ENCODE results near the gene FREM3. TPM values are rescaled to one million over a fixed set of nuclear protein-coding genes. Genes with fewer than 3 reads are reported as not detected.

FREM3 gene
- total and polyA plus RNA-seq, 5 donors from 2014 or later = 0.14 to 0.48 (median 0.30) TPM; not detected in 1

DNA sequence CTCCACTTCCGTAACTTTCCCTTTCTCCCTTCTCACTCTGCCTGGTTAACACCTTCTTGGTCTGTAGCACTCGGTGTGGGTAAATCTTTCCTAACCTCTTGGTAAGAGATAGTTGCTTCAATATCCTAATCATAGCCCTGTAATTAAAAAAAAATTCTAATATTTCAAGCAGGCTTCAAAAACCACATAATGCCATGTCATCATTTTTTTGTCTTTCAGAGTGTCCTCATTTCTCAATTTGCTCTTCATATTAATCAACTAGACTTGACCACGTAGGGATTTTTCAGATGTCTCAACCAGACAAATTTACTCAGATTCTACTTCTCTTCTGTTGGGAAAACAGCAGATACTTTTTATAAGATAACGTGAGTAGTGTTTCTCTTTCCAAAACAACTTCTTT is 91.0 kb downstream of the FREM3 start:
- no peak for DNase-seq
- no peak for ATAC-seq (ENCODE audit: low read depth in 2 of 2)
- Histone ChIP-seq H3K27ac (ENCODE audit: insufficient read depth, low read length, poor library complexity, severe bottlenecking) (no peak overlapping the region), H3K4me3 (ENCODE audit: low read depth, low read length) (no peak overlapping the region), H3K4me1 (ENCODE audit: control insufficient read depth, insufficient read depth, low read length, poor library complexity, severe bottlenecking) (no peaks in the 10 kb centered on the region), H3K9me3 (ENCODE audit: control insufficient read depth in 2 of 2, low read length in 2 of 2) (peaks cover 0 to 3% of the 10 kb centered on the region in 2 experiments), H3K27me3 (ENCODE audit: control insufficient read depth, insufficient read depth, low read length) (peaks cover 2% of the 10 kb centered on the region), H3K36me3 (ENCODE audit: control insufficient read depth, insufficient read depth, low read length) (no peaks in the 10 kb centered on the region)
- H3K27me3 Mint-ChIP-seq = peaks cover 12% of the 10 kb centered on the region
- H3K4me3 Mint-ChIP-seq = no peak overlapping the region
- no peaks in the 10 kb centered on the region for H3K36me3 Mint-ChIP-seq
- peaks cover 0 to 8% (median 0%) of the 10 kb centered on the region in 7 donors for H3K9me3 Mint-ChIP-seq
- no peaks in the 10 kb centered on the region for H3K4me1 Mint-ChIP-seq
- no peak overlapping the region for H3K27ac Mint-ChIP-seq

DNA sequence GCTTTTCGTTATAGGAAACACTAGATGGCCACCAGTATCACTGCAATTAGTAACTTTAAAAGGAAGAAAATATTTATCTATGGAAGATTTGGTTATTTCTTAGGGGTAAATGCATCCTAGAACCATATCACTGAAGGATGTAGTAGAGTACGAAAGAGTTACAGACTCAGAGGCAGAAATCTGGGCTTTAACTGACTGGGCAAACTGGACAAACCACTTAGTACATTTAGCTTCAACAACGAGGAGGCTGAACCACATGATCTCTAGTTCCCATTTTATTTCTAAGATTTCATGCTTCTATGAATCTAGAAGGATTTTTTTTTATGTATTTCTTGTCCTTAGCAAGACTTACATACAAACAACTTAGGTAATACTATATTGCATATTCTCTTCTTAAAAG is 94.0 kb downstream of the FREM3 start:
- Mint-ChIP-seq H3K9me3 (peaks cover 0 to 6% (median 2%) of the 10 kb centered on the region in 7 donors), H3K4me1 (no peaks in the 10 kb centered on the region), H3K27me3 (peaks cover 6% of the 10 kb centered on the region), H3K27ac (no peak overlapping the region), H3K4me3 (no peak overlapping the region), H3K36me3 (no peaks in the 10 kb centered on the region)
- Histone ChIP-seq H3K4me1 (ENCODE audit: control insufficient read depth, insufficient read depth, low read length, poor library complexity, severe bottlenecking) (no peaks in the 10 kb centered on the region), H3K36me3 (ENCODE audit: control insufficient read depth, insufficient read depth, low read length) (no peaks in the 10 kb centered on the region), H3K27ac (ENCODE audit: insufficient read depth, low read length, poor library complexity, severe bottlenecking) (no peak overlapping the region), H3K9me3 (ENCODE audit: control insufficient read depth in 2 of 2, low read length in 2 of 2) (peaks cover 0 to 3% of the 10 kb centered on the region in 2 experiments), H3K27me3 (ENCODE audit: control insufficient read depth, insufficient read depth, low read length) (peaks cover 2% of the 10 kb centered on the region), H3K4me3 (ENCODE audit: low read depth, low read length) (no peak overlapping the region)
- no peak for DNase-seq
- no peak for ATAC-seq (ENCODE audit: low read depth in 2 of 2)

DNA sequence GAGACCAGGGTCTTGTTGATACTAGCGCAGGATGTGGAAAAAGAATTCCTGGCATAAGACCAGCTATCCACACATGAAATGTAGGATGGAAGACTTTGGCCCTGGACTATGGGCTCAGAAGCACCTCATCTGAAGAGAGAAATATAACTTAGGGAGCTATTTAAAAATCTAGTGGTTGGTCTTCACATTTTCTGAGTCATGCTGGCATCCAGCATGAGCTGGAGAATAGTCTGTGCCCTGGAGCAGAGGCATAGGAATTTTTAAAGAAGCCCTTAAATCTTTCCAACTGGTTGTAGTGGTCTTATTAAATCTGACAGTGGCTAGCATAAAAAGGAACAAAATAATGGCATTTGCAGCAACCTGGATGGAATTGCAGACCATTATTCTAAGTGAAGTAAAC is 100.6 kb downstream of the FREM3 start:
- Mint-ChIP-seq H3K4me3 (no peak overlapping the region), H3K4me1 (peaks cover 0 to 10% (median 1%) of the 10 kb centered on the region in 4 donors), H3K27ac (no peak overlapping the region), H3K9me3 (peaks cover 0 to 4% (median 0%) of the 10 kb centered on the region in 7 donors), H3K27me3 (peaks cover 4% of the 10 kb centered on the region), H3K36me3 (peaks cover 3% of the 10 kb centered on the region)
- DNase-seq = no peak
- no peaks in the 10 kb centered on the region for H3K9me3 ChIP-seq (ENCODE audit: control insufficient read depth in 2 of 2, low read length in 2 of 2)
- H3K27me3 ChIP-seq (ENCODE audit: control insufficient read depth, insufficient read depth, low read length) = no peaks in the 10 kb centered on the region
- no peaks in the 10 kb centered on the region for H3K4me1 ChIP-seq (ENCODE audit: control insufficient read depth, insufficient read depth, low read length, poor library complexity, severe bottlenecking)
- no peaks in the 10 kb centered on the region for H3K36me3 ChIP-seq (ENCODE audit: control insufficient read depth, insufficient read depth, low read length)
- no peak overlapping the region for H3K4me3 ChIP-seq (ENCODE audit: low read depth, low read length)
- H3K27ac ChIP-seq (ENCODE audit: insufficient read depth, low read length, poor library complexity, severe bottlenecking) = no peak overlapping the region
- ATAC-seq (ENCODE audit: low read depth in 2 of 2) = no peak

DNA sequence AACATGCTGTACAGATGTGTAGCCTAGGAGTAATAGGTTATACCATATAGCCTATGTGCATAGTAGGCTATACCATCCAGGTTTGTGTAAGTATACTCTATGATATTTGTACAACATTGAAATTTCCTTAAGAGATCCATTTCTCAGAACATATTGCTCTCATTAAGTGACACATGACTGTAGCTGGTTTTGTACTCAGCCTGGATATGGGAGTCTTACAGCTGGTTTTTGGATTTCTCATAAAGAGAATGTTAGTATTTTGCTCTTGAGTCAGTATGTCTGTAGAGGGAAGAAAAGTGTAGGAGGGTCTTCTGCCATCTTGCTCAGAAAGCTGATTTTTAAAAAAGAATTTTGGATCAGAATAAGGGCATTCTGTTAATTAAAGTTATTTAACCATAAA is 101.7 kb downstream of the FREM3 start:
- Mint-ChIP-seq H3K27me3 (peaks cover 4% of the 10 kb centered on the region), H3K4me3 (no peak overlapping the region), H3K36me3 (peaks cover 3% of the 10 kb centered on the region), H3K4me1 (peaks cover 0 to 10% (median 1%) of the 10 kb centered on the region in 4 donors), H3K27ac (no peak overlapping the region), H3K9me3 (peaks cover 0 to 2% (median 0%) of the 10 kb centered on the region in 7 donors)
- H3K27ac ChIP-seq (ENCODE audit: insufficient read depth, low read length, poor library complexity, severe bottlenecking) = no peak overlapping the region
- no peak overlapping the region for H3K4me3 ChIP-seq (ENCODE audit: low read depth, low read length)
- no peaks in the 10 kb centered on the region for H3K9me3 ChIP-seq (ENCODE audit: control insufficient read depth in 2 of 2, low read length in 2 of 2)
- ATAC-seq (ENCODE audit: low read depth in 2 of 2) (no peak), DNase-seq (no peak)
- no peaks in the 10 kb centered on the region for H3K4me1 ChIP-seq (ENCODE audit: control insufficient read depth, insufficient read depth, low read length, poor library complexity, severe bottlenecking)
- H3K27me3 ChIP-seq (ENCODE audit: control insufficient read depth, insufficient read depth, low read length) = no peaks in the 10 kb centered on the region
- no peaks in the 10 kb centered on the region for H3K36me3 ChIP-seq (ENCODE audit: control insufficient read depth, insufficient read depth, low read length)

DNA sequence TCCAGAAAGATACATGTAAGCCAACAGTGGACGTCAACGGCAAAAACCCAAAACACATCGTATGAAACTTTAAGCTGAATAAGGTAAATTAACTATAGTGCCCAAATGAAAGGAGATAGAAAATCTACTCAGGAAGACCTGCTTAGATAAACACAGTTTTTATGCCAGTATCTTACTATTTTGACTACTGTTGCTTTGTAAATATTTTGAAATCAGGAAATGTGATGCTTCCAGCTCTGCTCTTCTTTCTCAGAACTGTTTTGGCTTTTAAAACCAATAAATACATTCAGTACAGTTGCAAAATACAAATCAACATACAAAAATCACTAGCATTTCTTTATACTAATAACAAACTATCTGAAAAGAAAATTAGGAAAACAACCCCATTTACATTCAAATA is 103.2 kb downstream of the FREM3 start:
- Histone ChIP-seq H3K4me1 (ENCODE audit: control insufficient read depth, insufficient read depth, low read length, poor library complexity, severe bottlenecking) (no peaks in the 10 kb centered on the region), H3K4me3 (ENCODE audit: low read depth, low read length) (no peak overlapping the region), H3K9me3 (ENCODE audit: control insufficient read depth in 2 of 2, low read length in 2 of 2) (no peaks in the 10 kb centered on the region), H3K27ac (ENCODE audit: insufficient read depth, low read length, poor library complexity, severe bottlenecking) (no peak overlapping the region), H3K27me3 (ENCODE audit: control insufficient read depth, insufficient read depth, low read length) (no peaks in the 10 kb centered on the region), H3K36me3 (ENCODE audit: control insufficient read depth, insufficient read depth, low read length) (no peaks in the 10 kb centered on the region)
- Mint-ChIP-seq H3K4me1 (peaks cover 0 to 10% (median 1%) of the 10 kb centered on the region in 4 donors), H3K9me3 (peaks cover 0 to 4% (median 0%) of the 10 kb centered on the region in 7 donors), H3K4me3 (no peak overlapping the region), H3K36me3 (peaks cover 3% of the 10 kb centered on the region), H3K27ac (no peak overlapping the region), H3K27me3 (peaks cover 4% of the 10 kb centered on the region)
- DNase-seq (no peak), ATAC-seq (ENCODE audit: low read depth in 2 of 2) (no peak)

DNA sequence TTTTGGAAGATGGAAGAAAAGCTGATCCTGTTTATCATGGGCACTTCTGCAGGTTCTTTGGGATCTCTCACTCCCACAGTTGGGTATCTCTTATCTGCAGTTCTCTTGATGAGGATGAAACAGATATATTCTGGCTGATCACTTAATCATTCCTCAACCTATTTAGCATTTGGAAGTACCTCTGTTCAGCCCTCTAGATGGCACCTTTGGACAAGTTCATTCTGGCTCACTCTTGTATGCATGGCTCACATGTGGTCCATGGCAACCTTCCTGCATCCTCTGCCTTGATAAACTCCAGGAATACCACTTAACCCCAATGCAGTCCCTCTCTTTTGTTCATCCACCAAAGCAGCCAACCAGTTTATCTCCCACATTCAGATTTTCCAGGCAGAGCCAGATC is 112.8 kb downstream of the FREM3 start:
- peak in 1 of 3 donors; percentile 8 for DNase-seq
- Histone ChIP-seq H3K36me3 (ENCODE audit: control insufficient read depth, insufficient read depth, low read length) (no peaks in the 10 kb centered on the region), H3K27me3 (ENCODE audit: control insufficient read depth, insufficient read depth, low read length) (no peaks in the 10 kb centered on the region), H3K4me3 (ENCODE audit: low read depth, low read length) (no peak overlapping the region), H3K4me1 (ENCODE audit: control insufficient read depth, insufficient read depth, low read length, poor library complexity, severe bottlenecking) (no peaks in the 10 kb centered on the region), H3K9me3 (ENCODE audit: control insufficient read depth in 2 of 2, low read length in 2 of 2) (peaks cover 2 to 7% of the 10 kb centered on the region in 2 experiments), H3K27ac (ENCODE audit: insufficient read depth, low read length, poor library complexity, severe bottlenecking) (no peak overlapping the region)
- Mint-ChIP-seq H3K9me3 (peaks cover 5 to 22% (median 15%) of the 10 kb centered on the region in 7 donors), H3K4me1 (no peaks in the 10 kb centered on the region), H3K4me3 (no peak overlapping the region), H3K36me3 (peaks cover 9% of the 10 kb centered on the region), H3K27ac (no peak overlapping the region), H3K27me3 (no peaks in the 10 kb centered on the region)
- no peak for ATAC-seq (ENCODE audit: low read depth in 2 of 2)

DNA sequence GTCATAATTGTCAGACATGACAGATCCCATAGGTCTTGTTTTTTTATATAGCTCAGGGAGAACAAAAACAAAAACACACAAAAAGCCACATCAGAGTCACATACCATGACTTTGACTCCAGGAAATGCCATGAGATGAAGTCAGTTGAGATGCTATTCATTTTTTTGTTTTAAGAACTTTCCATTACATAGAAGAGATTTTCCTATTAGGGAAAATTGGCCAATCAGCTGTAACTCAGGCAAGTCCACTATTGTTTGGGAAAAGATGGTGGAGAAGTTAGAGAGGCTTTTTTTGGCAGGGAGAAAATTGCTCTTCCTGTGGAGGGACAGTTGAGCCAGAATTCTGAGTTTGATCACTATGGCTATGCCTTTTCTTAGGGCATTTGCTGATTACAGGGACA is 114.4 kb downstream of the FREM3 start:
- H3K36me3 ChIP-seq (ENCODE audit: control insufficient read depth, insufficient read depth, low read length) = no peaks in the 10 kb centered on the region
- H3K36me3 Mint-ChIP-seq = peaks cover 9% of the 10 kb centered on the region
- no peak overlapping the region for H3K4me3 ChIP-seq (ENCODE audit: low read depth, low read length)
- H3K4me1 Mint-ChIP-seq = no peaks in the 10 kb centered on the region
- no peak overlapping the region for H3K27ac Mint-ChIP-seq
- peaks cover 2 to 7% of the 10 kb centered on the region in 2 experiments for H3K9me3 ChIP-seq (ENCODE audit: control insufficient read depth in 2 of 2, low read length in 2 of 2)
- H3K27ac ChIP-seq (ENCODE audit: insufficient read depth, low read length, poor library complexity, severe bottlenecking) = no peak overlapping the region
- peaks cover 5 to 22% (median 14%) of the 10 kb centered on the region in 7 donors for H3K9me3 Mint-ChIP-seq
- no peaks in the 10 kb centered on the region for H3K27me3 ChIP-seq (ENCODE audit: control insufficient read depth, insufficient read depth, low read length)
- no peak for DNase-seq
- no peak overlapping the region for H3K4me3 Mint-ChIP-seq
- ATAC-seq (ENCODE audit: low read depth in 2 of 2) = no peak
- no peaks in the 10 kb centered on the region for H3K27me3 Mint-ChIP-seq
- H3K4me1 ChIP-seq (ENCODE audit: control insufficient read depth, insufficient read depth, low read length, poor library complexity, severe bottlenecking) = no peaks in the 10 kb centered on the region

DNA sequence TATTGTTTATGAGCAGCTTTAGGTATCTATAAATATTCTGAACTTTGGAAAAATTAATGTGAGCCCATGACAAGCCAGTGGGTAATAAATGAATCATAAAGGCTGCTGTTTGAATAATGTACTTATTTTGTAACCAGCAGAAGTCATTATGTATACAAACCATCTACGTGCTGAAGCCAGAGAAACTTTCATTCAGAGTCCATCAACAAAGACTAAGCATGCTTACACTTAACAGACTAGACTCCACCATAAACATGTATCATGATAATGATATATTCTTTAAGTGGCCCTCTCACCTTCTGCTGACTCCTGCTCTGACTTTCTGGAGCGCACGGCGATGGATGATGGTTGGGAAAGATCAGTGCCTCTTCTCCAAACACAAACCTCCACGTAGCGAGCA is 114.9 kb downstream of the FREM3 start:
- H3K36me3 ChIP-seq (ENCODE audit: control insufficient read depth, insufficient read depth, low read length) = no peaks in the 10 kb centered on the region
- no peak overlapping the region for H3K27ac ChIP-seq (ENCODE audit: insufficient read depth, low read length, poor library complexity, severe bottlenecking)
- H3K27me3 ChIP-seq (ENCODE audit: control insufficient read depth, insufficient read depth, low read length) = no peaks in the 10 kb centered on the region
- H3K4me1 ChIP-seq (ENCODE audit: control insufficient read depth, insufficient read depth, low read length, poor library complexity, severe bottlenecking) = no peaks in the 10 kb centered on the region
- ATAC-seq (ENCODE audit: low read depth in 2 of 2) (no peak), DNase-seq (no peak)
- Mint-ChIP-seq H3K4me1 (no peaks in the 10 kb centered on the region), H3K9me3 (peaks cover 5 to 22% (median 14%) of the 10 kb centered on the region in 7 donors), H3K27ac (no peak overlapping the region), H3K4me3 (no peak overlapping the region), H3K27me3 (no peaks in the 10 kb centered on the region), H3K36me3 (peaks cover 9% of the 10 kb centered on the region)
- H3K4me3 ChIP-seq (ENCODE audit: low read depth, low read length) = no peak overlapping the region
- peaks cover 2 to 7% of the 10 kb centered on the region in 2 experiments for H3K9me3 ChIP-seq (ENCODE audit: control insufficient read depth in 2 of 2, low read length in 2 of 2)

All from CD4-positive, CD25-positive, alpha-beta regulatory T cell (primary cell).